K562 (cell line): ENCODE results near the gene POLR2H. TPM values are rescaled to one million over a fixed set of nuclear protein-coding genes. Genes with fewer than 3 reads are reported as not detected.

Experiments used
- ATF1 ChIP-seq, 2 experiments: fragments of 450-650 bp in 1 of 2; IDR thresholded peaks; 2 replicates each; pipeline ENCODE4 v1.6.1; 2016; ENCODE audit warnings: missing compliant biosample characterization in 1 of 2, missing genetic modification characterization in 1 of 2
- BCOR ChIP-seq: fragments of 450-650 bp; IDR thresholded peaks from 2 replicates; pipeline ENCODE4 v1.6.1; 2016
- BDP1 ChIP-seq: IDR thresholded peaks from 3 replicates; pipeline ENCODE4 v1.6.1; 2011; ENCODE audit not compliant: insufficient read length, insufficient read depth
- BRF2 ChIP-seq: IDR thresholded peaks from 3 replicates; pipeline ENCODE4 v1.6.1; 2011; ENCODE audit warnings: borderline replicate concordance, mild to moderate bottlenecking; ENCODE audit not compliant: insufficient read length, insufficient read depth
- CBFB ChIP-seq: sonication (generic); formaldehyde crosslinking; IDR thresholded peaks from 2 replicates; pipeline ENCODE4 v1.4.0; 2020; ENCODE audit warnings: mild to moderate bottlenecking, missing genetic modification reagents
- CCAR2 ChIP-seq: fragments of 200-400 bp; formaldehyde crosslinking; IDR thresholded peaks from 2 replicates; pipeline ENCODE4 v1.6.1; 2017; ENCODE audit warnings: mild to moderate bottlenecking, low read depth, low read length
- CEBPZ ChIP-seq: fragments of 150-350 bp; IDR thresholded peaks from 2 replicates; pipeline ENCODE4 v1.6.1; 2014; ENCODE audit warnings: low read depth, mild to moderate bottlenecking, low read length, borderline replicate concordance
- DEAF1 ChIP-seq: fragments of 450-650 bp; formaldehyde crosslinking; IDR thresholded peaks from 2 replicates; pipeline ENCODE4 v1.4.0; 2020; ENCODE audit warnings: mild to moderate bottlenecking, moderate library complexity
- HNRNPK ChIP-seq: fragments of 200-400 bp; formaldehyde crosslinking; IDR thresholded peaks from one replicate; pipeline ENCODE4 v1.6.1; 2018; ENCODE audit warnings: mild to moderate bottlenecking, low read depth, low read length; ENCODE audit not compliant: poor library complexity, severe bottlenecking
- NFE2 ChIP-seq: IDR thresholded peaks from 2 replicates; pipeline ENCODE4 v1.6.1; 2014; ENCODE audit warnings: antibody characterized with exemption, low read depth
- NRF1 ChIP-seq, 2 experiments: fragments of 450-650 bp; IDR thresholded peaks in 1 of 2; conservative IDR thresholded peaks in 1 of 2; 2 replicates each; pipeline ENCODE4 v1.6.1; 2014; ENCODE audit warnings: mild to moderate bottlenecking in 2 of 2
- POLR2AphosphoS5 ChIP-seq: IDR thresholded peaks from 2 replicates; pipeline ENCODE4 v1.6.1; 2011; ENCODE audit warnings: mild to moderate bottlenecking, low read depth, low read length, moderate library complexity; ENCODE audit not compliant: control insufficient read depth, insufficient read depth
- RCOR1 ChIP-seq, 2 experiments: IDR thresholded peaks; 2 replicates each; pipeline ENCODE4 v1.6.1; 2012; ENCODE audit warnings: low read depth in 2 of 2, low read length in 2 of 2, borderline replicate concordance in 1 of 2, improper control_type of control experiment in 1 of 2
- TAL1 ChIP-seq: fragments of 450-650 bp; IDR thresholded peaks from 2 replicates; pipeline ENCODE4 v1.6.1; 2016; ENCODE audit warnings: mild to moderate bottlenecking
- U2AF2 ChIP-seq: fragments of 200-400 bp; formaldehyde crosslinking; optimal IDR thresholded peaks from 2 replicates; pipeline ENCODE3; 2017; ENCODE audit warnings: low read depth, mild to moderate bottlenecking, low read length
- ZNF785 ChIP-seq: fragments of 250-450 bp; sonication (Bioruptor Pico); IDR thresholded peaks from 2 replicates; pipeline ENCODE4 v1.4.0; 2020; ENCODE audit warnings: mild to moderate bottlenecking
- ZNF79 ChIP-seq: fragments of 250-450 bp; sonication (Bioruptor Pico); IDR thresholded peaks from 2 replicates; pipeline ENCODE4 v1.4.0; 2020; ENCODE audit warnings: low read depth, mild to moderate bottlenecking, moderate library complexity
- polyA plus RNA-seq, 8 experiments: library from polyadenylated mRNA; depleted of rRNA in 4 of 8; stranded (reverse) in 5 of 8; unstranded in 3 of 8; fragments of >200 nt; fragmentation: Nextera tagmentation in 2 of 8; fragmentation: Illumina TruSeq in 1 of 8; extraction: Ambion mirVana in 2 of 8; extraction: Trizol in 1 of 8; gene quantifications; 2 replicates each; pipeline versions ENCODE4 v1.2.1 to v1.2.3, GENCODE V29; 2011 to 2014; ENCODE audit warnings: inconsistent platforms in 1 of 8, missing spikeins in 1 of 8
- total RNA-seq, 7 experiments: library from RNA; depleted of rRNA in 6 of 7; stranded (reverse); fragments of >200 nt in 6 of 7; fragmentation: Illumina TruSeq in 2 of 7; extraction: Trizol in 2 of 7; gene quantifications; 2 replicates each; pipeline versions ENCODE4 v1.2.1 to v1.2.3, GENCODE V29; 2011 to 2021; ENCODE audit warnings: low replicate concordance in 1 of 7
- TF ChIP-seq, protein P1 (sequence below), 3 experiments: fragments of 200-800 bp in 1 of 3; sonication (Bioruptor generic) in 1 of 3; sonication (generic) in 1 of 3; formaldehyde crosslinking in 1 of 3; IDR thresholded peaks; 2 replicates each; pipeline versions ENCODE4 v1.6.1 to v1.8.0; 2016 to 2022; ENCODE audit warnings: mild to moderate bottlenecking in 2 of 3, missing compliant biosample characterization in 2 of 3, missing genetic modification characterization in 2 of 3, missing genetic modification reagents in 1 of 3
- TF ChIP-seq, protein P2 (sequence below), 2 experiments: fragments of 450-650 bp in 1 of 2; sonication (generic) in 1 of 2; formaldehyde crosslinking; conservative IDR thresholded peaks; 2 replicates each; pipeline versions ENCODE4 v1.4.0 to v1.8.1; 2020 to 2022; ENCODE audit warnings: mild to moderate bottlenecking in 1 of 2, missing genetic modification reagents in 1 of 2

Gene POLR2H
- total and polyA plus RNA-seq, 9 of the 15 experiments (the other 6 are each of a cell fraction or from before 2014, with no cell fraction given) = 128 to 512 (median 220) TPM

GRCh38 chr3:184347321-184348056 is 14.0 kb upstream of the POLR2H start (continued):
- TF ChIP-seq BRF2 = no peak
- TF ChIP-seq CEBPZ = no peak
- no peak for TF ChIP-seq POLR2AphosphoS5
- TF ChIP-seq ZNF785 (CRISPR knock-in tag) = no peak
- TF ChIP-seq U2AF2 = no peak
- peak; percentile 94 for TF ChIP-seq NFE2
- peak in 1 of 2 experiments; percentile 42; a peak in 1 of 4 replicates for TF ChIP-seq RCOR1 (IDR thresholded peaks at IDR 0.05; ENCODE audit: borderline replicate concordance in 1 of 2, low read depth in 2 of 2, low read length in 2 of 2)
- no peak for TF ChIP-seq BDP1
- TF ChIP-seq BCOR = no peak
- TF ChIP-seq, protein P1, sequence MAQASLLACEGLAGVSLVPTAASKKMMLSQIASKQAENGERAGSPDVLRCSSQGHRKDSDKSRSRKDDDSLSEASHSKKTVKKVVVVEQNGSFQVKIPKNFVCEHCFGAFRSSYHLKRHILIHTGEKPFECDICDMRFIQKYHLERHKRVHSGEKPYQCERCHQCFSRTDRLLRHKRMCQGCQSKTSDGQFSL (CRISPR knock-in tag; IDR thresholded peaks at IDR 0.05) = no peak
- TF ChIP-seq, protein P1 (tag; IDR thresholded peaks at IDR 0.05) = no peak
- TF ChIP-seq DEAF1 = no peak
- no peak for TF ChIP-seq NRF1 (conservative IDR thresholded peaks at IDR 0.05 in 1 of 2, IDR thresholded peaks at IDR 0.05 in 1 of 2)
- TF ChIP-seq CBFB (CRISPR knock-in tag) = 0 out of 2 replicates have a peak, but pooled peaks have one; percentile 44
- peak; percentile 58; the same call in 1 of the 2 replicates for TF ChIP-seq TAL1
- TF ChIP-seq ZNF79 = no peak
- TF ChIP-seq HNRNPK = no peak
- TF ChIP-seq CCAR2 = no peak
- TF ChIP-seq ATF1 (CRISPR knock-in tag; IDR thresholded peaks at IDR 0.05) = no peak
- TF ChIP-seq ATF1 (tag; IDR thresholded peaks at IDR 0.05) = no peak
- TF ChIP-seq, protein P2, sequence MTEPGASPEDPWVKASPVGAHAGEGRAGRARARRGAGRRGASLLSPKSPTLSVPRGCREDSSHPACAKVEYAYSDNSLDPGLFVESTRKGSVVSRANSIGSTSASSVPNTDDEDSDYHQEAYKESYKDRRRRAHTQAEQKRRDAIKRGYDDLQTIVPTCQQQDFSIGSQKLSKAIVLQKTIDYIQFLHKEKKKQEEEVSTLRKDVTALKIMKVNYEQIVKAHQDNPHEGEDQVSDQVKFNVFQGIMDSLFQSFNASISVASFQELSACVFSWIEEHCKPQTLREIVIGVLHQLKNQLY (CRISPR knock-in tag; conservative IDR thresholded peaks at IDR 0.05) = no peak
